ENCODE data around the gene ABCD3. TPM values are rescaled to one million over a fixed set of nuclear protein-coding genes. Genes with fewer than 3 reads are reported as not detected.

The ABCD3 gene
- total RNA-seq, 1 experiment from 2014 or later, result 48.8 TPM

DNA sequence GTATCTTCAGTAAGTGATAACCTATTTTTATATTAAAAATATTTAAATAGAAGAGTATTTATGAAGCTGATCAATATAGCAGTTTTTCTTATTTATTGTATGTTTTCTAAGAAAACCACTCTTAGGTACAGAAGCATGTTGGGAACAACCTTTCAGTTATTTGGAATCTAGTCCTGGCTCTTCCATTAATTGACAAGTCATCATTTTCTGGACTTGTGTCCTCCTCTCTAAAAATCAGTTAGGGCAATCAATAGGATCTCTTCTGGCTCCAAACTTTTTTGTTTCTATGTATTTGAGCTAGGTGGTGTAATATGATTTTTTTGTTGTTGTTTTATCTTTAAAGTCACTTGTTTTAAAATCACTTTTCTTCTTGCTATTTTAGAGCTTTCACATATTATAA lies 57.0 kb downstream of the ABCD3 start:
- CTCF ChIA-PET, result interaction anchor here (1.3 kb wide), 1 partner anchor 435 kb away, joined by 3 read pairs; no protein-coding TSS in a partner anchor

More for the DNA sequence above, 57.0 kb downstream of the ABCD3 start:
- Histone ChIP-seq H4K20me1 (ENCODE audit: insufficient read depth) (no peaks in the 10 kb centered on the region), H3K36me3 (ENCODE audit: control insufficient read depth in 1 of 2, insufficient read depth in 2 of 2, low read length in 2 of 2) (peaks cover 0 to 9% of the 10 kb centered on the region in 2 experiments; a peak in 2 of 4 replicates), H3K79me2 (ENCODE audit: insufficient read depth, low read length) (no peaks in the 10 kb centered on the region), H3K27me3 (ENCODE audit: insufficient read depth, low read length) (no peaks in the 10 kb centered on the region), H3K4me3 (replicated peaks in 1 of 2; ENCODE audit: low read depth in 1 of 2, low read length in 2 of 2) (no peak overlapping the region), H3K9me2 (ENCODE audit: insufficient read depth) (no peaks in the 10 kb centered on the region), H2AFZ (ENCODE audit: low read depth, low read length, poor library complexity, severe bottlenecking) (no peak overlapping the region), H3K4me2 (ENCODE audit: low read length) (no peak overlapping the region), H3K27ac (ENCODE audit: low read depth, low read length) (no peak overlapping the region), H3K4me1 (ENCODE audit: control insufficient read depth in 1 of 2, insufficient read depth in 2 of 2, low read length in 2 of 2) (no peaks in the 10 kb centered on the region), H3K9me3 (ENCODE audit: control insufficient read depth in 1 of 2, insufficient read depth in 1 of 2, low read depth in 1 of 2, low read length in 2 of 2) (no peaks in the 10 kb centered on the region), H3K9ac (ENCODE audit: low read length) (no peak overlapping the region)
- ATAC-seq (no peak), DNase-seq (ENCODE audit: low read depth, low spot score) (no peak)
- ChIA-PET RAD21 (ENCODE audit: low non-redundant PET in 1 of 2, low total read pairs in 2 of 2, uncharacterized antibody in 2 of 2, unreplicated experiment in 2 of 2) (no interaction called here), POLR2A (no interaction called here)
- no TSS peak for BruUV-seq (replicated peaks)
- no peak for TF ChIP-seq ELF1 (IDR thresholded peaks at IDR 0.05; ENCODE audit: borderline replicate concordance, low read depth)
- TF ChIP-seq EGR1 (IDR thresholded peaks at IDR 0.05; ENCODE audit: low read depth), result no peak
- TF ChIP-seq JUND (IDR thresholded peaks at IDR 0.05), result no peak
- TF ChIP-seq, protein P1, sequence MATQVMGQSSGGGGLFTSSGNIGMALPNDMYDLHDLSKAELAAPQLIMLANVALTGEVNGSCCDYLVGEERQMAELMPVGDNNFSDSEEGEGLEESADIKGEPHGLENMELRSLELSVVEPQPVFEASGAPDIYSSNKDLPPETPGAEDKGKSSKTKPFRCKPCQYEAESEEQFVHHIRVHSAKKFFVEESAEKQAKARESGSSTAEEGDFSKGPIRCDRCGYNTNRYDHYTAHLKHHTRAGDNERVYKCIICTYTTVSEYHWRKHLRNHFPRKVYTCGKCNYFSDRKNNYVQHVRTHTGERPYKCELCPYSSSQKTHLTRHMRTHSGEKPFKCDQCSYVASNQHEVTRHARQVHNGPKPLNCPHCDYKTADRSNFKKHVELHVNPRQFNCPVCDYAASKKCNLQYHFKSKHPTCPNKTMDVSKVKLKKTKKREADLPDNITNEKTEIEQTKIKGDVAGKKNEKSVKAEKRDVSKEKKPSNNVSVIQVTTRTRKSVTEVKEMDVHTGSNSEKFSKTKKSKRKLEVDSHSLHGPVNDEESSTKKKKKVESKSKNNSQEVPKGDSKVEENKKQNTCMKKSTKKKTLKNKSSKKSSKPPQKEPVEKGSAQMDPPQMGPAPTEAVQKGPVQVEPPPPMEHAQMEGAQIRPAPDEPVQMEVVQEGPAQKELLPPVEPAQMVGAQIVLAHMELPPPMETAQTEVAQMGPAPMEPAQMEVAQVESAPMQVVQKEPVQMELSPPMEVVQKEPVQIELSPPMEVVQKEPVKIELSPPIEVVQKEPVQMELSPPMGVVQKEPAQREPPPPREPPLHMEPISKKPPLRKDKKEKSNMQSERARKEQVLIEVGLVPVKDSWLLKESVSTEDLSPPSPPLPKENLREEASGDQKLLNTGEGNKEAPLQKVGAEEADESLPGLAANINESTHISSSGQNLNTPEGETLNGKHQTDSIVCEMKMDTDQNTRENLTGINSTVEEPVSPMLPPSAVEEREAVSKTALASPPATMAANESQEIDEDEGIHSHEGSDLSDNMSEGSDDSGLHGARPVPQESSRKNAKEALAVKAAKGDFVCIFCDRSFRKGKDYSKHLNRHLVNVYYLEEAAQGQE (IDR thresholded peaks at IDR 0.05; ENCODE audit: low read depth), result no peak
- no peak for TF ChIP-seq EZH2phosphoT487 (IDR thresholded peaks at IDR 0.05; ENCODE audit: borderline replicate concordance)
- TF ChIP-seq, protein P2, sequence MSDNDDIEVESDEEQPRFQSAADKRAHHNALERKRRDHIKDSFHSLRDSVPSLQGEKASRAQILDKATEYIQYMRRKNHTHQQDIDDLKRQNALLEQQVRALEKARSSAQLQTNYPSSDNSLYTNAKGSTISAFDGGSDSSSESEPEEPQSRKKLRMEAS (IDR thresholded peaks at IDR 0.05), result no peak
- TF ChIP-seq YY1 (IDR thresholded peaks at IDR 0.05; ENCODE audit: extremely low read depth, insufficient replicate concordance, low read depth, low read length), result no peak
- TF ChIP-seq, protein P3, sequence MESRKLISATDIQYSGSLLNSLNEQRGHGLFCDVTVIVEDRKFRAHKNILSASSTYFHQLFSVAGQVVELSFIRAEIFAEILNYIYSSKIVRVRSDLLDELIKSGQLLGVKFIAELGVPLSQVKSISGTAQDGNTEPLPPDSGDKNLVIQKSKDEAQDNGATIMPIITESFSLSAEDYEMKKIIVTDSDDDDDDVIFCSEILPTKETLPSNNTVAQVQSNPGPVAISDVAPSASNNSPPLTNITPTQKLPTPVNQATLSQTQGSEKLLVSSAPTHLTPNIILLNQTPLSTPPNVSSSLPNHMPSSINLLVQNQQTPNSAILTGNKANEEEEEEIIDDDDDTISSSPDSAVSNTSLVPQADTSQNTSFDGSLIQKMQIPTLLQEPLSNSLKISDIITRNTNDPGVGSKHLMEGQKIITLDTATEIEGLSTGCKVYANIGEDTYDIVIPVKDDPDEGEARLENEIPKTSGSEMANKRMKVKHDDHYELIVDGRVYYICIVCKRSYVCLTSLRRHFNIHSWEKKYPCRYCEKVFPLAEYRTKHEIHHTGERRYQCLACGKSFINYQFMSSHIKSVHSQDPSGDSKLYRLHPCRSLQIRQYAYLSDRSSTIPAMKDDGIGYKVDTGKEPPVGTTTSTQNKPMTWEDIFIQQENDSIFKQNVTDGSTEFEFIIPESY (IDR thresholded peaks at IDR 0.05; ENCODE audit: extremely low read depth, insufficient replicate concordance, low read length), result no peak
- TF ChIP-seq SP1 (IDR thresholded peaks at IDR 0.05; ENCODE audit: low read depth), result no peak
- no peak for TF ChIP-seq CEBPB (IDR thresholded peaks at IDR 0.05; ENCODE audit: low read depth)
- no peak for TF ChIP-seq POLR2A (IDR thresholded peaks at IDR 0.05; ENCODE audit: borderline replicate concordance, extremely low read depth, insufficient read depth, insufficient read length)
- TF ChIP-seq EZH2 (IDR thresholded peaks at IDR 0.05), result no peak
- no peak for TF ChIP-seq ZNF274 (IDR thresholded peaks at IDR 0.05; ENCODE audit: low read depth, low read length)
- intact Hi-C loops (cut with micrococcal nuclease), result no loop called here
